Progenitor cell of endocrine pancreas (in vitro differentiated cells): ENCODE data around the gene SH3BP5. TPM values are rescaled to one million over a fixed set of nuclear protein-coding genes. Genes with fewer than 3 reads are reported as not detected.

ENCODE experiments used
- DNase-seq: peaks from one replicate; pipeline ENCODE4 v3.0.0; 2021; ENCODE audit warnings: low spot score; ENCODE audit not compliant: unreplicated experiment
- H3K27ac Mint-ChIP-seq: 2 replicates; pipeline ENCODE4 v1.8.0; 2021; ENCODE audit warnings: mild to moderate bottlenecking, moderate library complexity, mixed read lengths
- H3K27me3 Mint-ChIP-seq: 2 replicates; pipeline ENCODE4 v1.8.0; 2021; ENCODE audit warnings: mixed read lengths
- H3K36me3 Mint-ChIP-seq: 2 replicates; pipeline ENCODE4 v1.8.0; 2022; ENCODE audit warnings: mixed read lengths; ENCODE audit not compliant: insufficient read depth
- H3K4me1 Mint-ChIP-seq: 2 replicates; pipeline ENCODE4 v1.8.0; 2021; ENCODE audit warnings: low read depth, mixed read lengths
- H3K4me3 Mint-ChIP-seq: 2 replicates; pipeline ENCODE4 v1.8.0; 2021; ENCODE audit warnings: low read depth, mild to moderate bottlenecking, moderate library complexity, mixed read lengths
- H3K9me3 Mint-ChIP-seq: 2 replicates; pipeline ENCODE4 v1.8.0; 2021; ENCODE audit warnings: low read depth, mixed read lengths
- total RNA-seq: library from RNA; stranded (reverse); gene quantifications from 2 replicates; pipeline ENCODE4 v1.2.1, GENCODE V29; 2021
- TF ChIP-seq, protein P1 (sequence below): fragments of 200-600 bp; sonication (generic); IDR thresholded peaks from one replicate; pipeline ENCODE4 v1.5.0; 2021; ENCODE audit warnings: antibody characterized with exemption, mild to moderate bottlenecking; ENCODE audit not compliant: unreplicated experiment

The SH3BP5 gene
- total RNA-seq, 1 donor from 2014 or later = 11.6 TPM

- Mint-ChIP-seq H3K36me3 (peaks cover 1% of the 10 kb centered on the region), H3K4me3 (no peak overlapping the region), H3K9me3 (no peaks in the 10 kb centered on the region), H3K27me3 (no peaks in the 10 kb centered on the region), H3K27ac (no peak overlapping the region), H3K4me1 (no peaks in the 10 kb centered on the region)
- DNase-seq = no peak
- TF ChIP-seq, protein P1, sequence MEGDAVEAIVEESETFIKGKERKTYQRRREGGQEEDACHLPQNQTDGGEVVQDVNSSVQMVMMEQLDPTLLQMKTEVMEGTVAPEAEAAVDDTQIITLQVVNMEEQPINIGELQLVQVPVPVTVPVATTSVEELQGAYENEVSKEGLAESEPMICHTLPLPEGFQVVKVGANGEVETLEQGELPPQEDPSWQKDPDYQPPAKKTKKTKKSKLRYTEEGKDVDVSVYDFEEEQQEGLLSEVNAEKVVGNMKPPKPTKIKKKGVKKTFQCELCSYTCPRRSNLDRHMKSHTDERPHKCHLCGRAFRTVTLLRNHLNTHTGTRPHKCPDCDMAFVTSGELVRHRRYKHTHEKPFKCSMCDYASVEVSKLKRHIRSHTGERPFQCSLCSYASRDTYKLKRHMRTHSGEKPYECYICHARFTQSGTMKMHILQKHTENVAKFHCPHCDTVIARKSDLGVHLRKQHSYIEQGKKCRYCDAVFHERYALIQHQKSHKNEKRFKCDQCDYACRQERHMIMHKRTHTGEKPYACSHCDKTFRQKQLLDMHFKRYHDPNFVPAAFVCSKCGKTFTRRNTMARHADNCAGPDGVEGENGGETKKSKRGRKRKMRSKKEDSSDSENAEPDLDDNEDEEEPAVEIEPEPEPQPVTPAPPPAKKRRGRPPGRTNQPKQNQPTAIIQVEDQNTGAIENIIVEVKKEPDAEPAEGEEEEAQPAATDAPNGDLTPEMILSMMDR = no peak
Measured at GRCh38 chr3:15273227-15273626, 59.2 kb downstream of the SH3BP5 start.

GRCh38 chr3:15272426-15273196, 59.8 kb downstream of the SH3BP5 start:
- no peak for DNase-seq
- no peak overlapping the region for H3K4me3 Mint-ChIP-seq
- TF ChIP-seq, protein P1 = peak; percentile 28
- no peaks in the 10 kb centered on the region for H3K9me3 Mint-ChIP-seq
- no peaks in the 10 kb centered on the region for H3K4me1 Mint-ChIP-seq
- no peak overlapping the region for H3K27ac Mint-ChIP-seq
- H3K36me3 Mint-ChIP-seq = peaks cover 1% of the 10 kb centered on the region
- H3K27me3 Mint-ChIP-seq = no peaks in the 10 kb centered on the region

- DNase-seq = no peak
- H3K27me3 Mint-ChIP-seq = no peaks in the 10 kb centered on the region
- no peaks in the 10 kb centered on the region for H3K4me1 Mint-ChIP-seq
- TF ChIP-seq, protein P1 = no peak
- H3K4me3 Mint-ChIP-seq = no peak overlapping the region
- H3K27ac Mint-ChIP-seq = no peak overlapping the region
- H3K36me3 Mint-ChIP-seq = peaks cover 1% of the 10 kb centered on the region
- H3K9me3 Mint-ChIP-seq = no peaks in the 10 kb centered on the region
Measured at GRCh38 chr3:15271785-15272381, 60.5 kb downstream of the SH3BP5 start.

- TF ChIP-seq, protein P1 = no peak
- Mint-ChIP-seq H3K27me3 (no peaks in the 10 kb centered on the region), H3K27ac (no peak overlapping the region), H3K36me3 (peaks cover 1% of the 10 kb centered on the region), H3K4me1 (no peaks in the 10 kb centered on the region), H3K9me3 (no peaks in the 10 kb centered on the region), H3K4me3 (no peak overlapping the region)
- no peak for DNase-seq
Measured at GRCh38 chr3:15271030-15271429, 61.4 kb downstream of the SH3BP5 start.

DNA sequence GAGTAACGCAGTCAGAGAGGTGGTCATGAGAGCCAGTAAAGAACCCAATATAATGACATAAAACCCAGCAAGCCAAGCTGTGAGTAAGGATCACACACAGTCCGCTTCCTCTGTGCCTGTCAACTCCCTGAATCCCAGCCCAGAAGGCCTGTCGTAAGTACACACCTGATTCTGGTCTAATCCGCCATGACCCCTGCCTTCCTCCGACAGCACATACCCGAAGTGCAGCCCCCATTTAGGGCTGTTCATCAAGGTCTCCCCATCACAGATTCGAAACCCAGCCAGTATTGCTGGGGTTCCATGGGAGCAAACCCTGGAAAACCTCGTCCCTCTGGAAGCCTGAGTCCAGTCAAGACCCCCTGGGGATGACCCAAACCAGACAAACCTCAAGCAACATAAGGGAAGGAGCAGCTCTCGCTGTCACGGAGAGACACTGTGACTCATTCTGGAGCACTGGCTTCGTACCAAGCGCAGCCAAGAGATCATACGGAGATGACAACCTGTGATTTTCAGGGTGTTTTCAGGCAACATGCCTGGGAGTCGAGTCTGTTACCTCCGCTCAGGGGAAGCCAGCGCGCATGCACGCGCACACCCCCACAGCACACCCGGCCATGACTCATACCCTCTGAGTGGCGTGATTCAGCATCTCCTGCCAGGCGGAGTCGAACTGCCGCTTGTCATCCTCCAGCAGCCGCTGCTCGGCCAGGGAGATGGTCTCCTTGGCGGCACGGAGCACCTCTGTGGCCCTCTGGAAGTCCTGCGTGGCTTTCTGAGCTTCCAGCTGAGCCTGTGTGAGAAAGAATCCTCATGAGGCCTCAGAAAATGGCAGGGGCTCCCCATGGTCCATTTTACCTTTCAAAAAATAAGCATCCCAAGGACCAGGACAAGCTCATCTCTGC, 63.0 kb downstream of the SH3BP5 start:
- peaks cover 1% of the 10 kb centered on the region for H3K36me3 Mint-ChIP-seq
- TF ChIP-seq, protein P1 = no peak

More for the DNA sequence above, 63.0 kb downstream of the SH3BP5 start:
- Mint-ChIP-seq H3K4me3 (no peak overlapping the region), H3K27me3 (no peaks in the 10 kb centered on the region), H3K27ac (no peak overlapping the region), H3K4me1 (no peaks in the 10 kb centered on the region), H3K9me3 (no peaks in the 10 kb centered on the region)
- no peak for DNase-seq
